SU-DHL-6 (cell line): ENCODE data around the gene MMP7.

Experiments
- H2AFZ ChIP-seq: fragments of 200-600 bp; sonication (generic); 2 replicates; pipeline ENCODE4 v1.6.1; 2014; ENCODE audit warnings: low read depth, mild to moderate bottlenecking, moderate library complexity, mixed read lengths, antibody characterized with exemption, low read length; ENCODE audit not compliant: severe bottlenecking
- H3F3A ChIP-seq: fragments of 200-600 bp; shearing (Covaris generic); 2 replicates; pipeline ENCODE4 v1.6.0; 2016; ENCODE audit warnings: antibody characterized with exemption, mild to moderate bottlenecking; ENCODE audit not compliant: insufficient read depth
- H3K27ac ChIP-seq: fragments of 200-600 bp; sonication (generic); 2 replicates; pipeline ENCODE4 v1.5.1; 2016; ENCODE audit warnings: low read depth, mild to moderate bottlenecking, low read length, moderate library complexity, mixed read lengths
- H3K27me3 ChIP-seq: fragments of 200-600 bp; sonication (generic), shearing (Covaris generic); 2 replicates; pipeline ENCODE4 v1.6.0; 2014; ENCODE audit warnings: mild to moderate bottlenecking, low read length
- H3K36me3 ChIP-seq: fragments of 200-600 bp; sonication (generic); 2 replicates; pipeline ENCODE4 v1.6.1; 2014; ENCODE audit warnings: mild to moderate bottlenecking, low read length, mixed read lengths
- H3K4me2 ChIP-seq: fragments of 300-600, 200-600 bp; shearing (Covaris generic), sonication (generic); 2 replicates; pipeline ENCODE4 v1.6.0; 2014; ENCODE audit warnings: low read length, low read depth, mild to moderate bottlenecking; ENCODE audit not compliant: poor library complexity, severe bottlenecking
- H3K4me3 ChIP-seq: fragments of 200-600 bp; sonication (generic); 2 replicates; pipeline ENCODE4 v1.5.1; 2014; ENCODE audit warnings: antibody characterized with exemption, low read length, mild to moderate bottlenecking, mixed read lengths; ENCODE audit not compliant: insufficient read depth, poor library complexity, severe bottlenecking
- H3K79me2 ChIP-seq: fragments of 200-600 bp; sonication (generic); 2 replicates; pipeline ENCODE4 v1.6.1; 2014; ENCODE audit warnings: mild to moderate bottlenecking, low read length, moderate library complexity; ENCODE audit not compliant: insufficient read depth
- H3K9ac ChIP-seq: fragments of 200-600 bp; sonication (generic); 2 replicates; pipeline ENCODE4 v1.7.0; 2014; ENCODE audit warnings: mild to moderate bottlenecking, low read length
- H3K9me2 ChIP-seq: fragments of 200-600 bp; sonication (generic); replicated peaks from 2 replicates; pipeline ENCODE4 v1.6.1; 2014; ENCODE audit warnings: low read length; ENCODE audit not compliant: insufficient read depth
- H3K9me3 ChIP-seq: fragments of 200-600 bp; sonication (generic); 2 replicates; pipeline ENCODE4 v1.6.1; 2014; ENCODE audit warnings: low read length, mixed read lengths; ENCODE audit not compliant: insufficient read depth
- H4K20me1 ChIP-seq: fragments of 200-600 bp; sonication (generic); 2 replicates; pipeline ENCODE4 v1.6.1; 2014; ENCODE audit warnings: low read depth, mild to moderate bottlenecking, antibody characterized with exemption, low read length, moderate library complexity, mixed read lengths
- CTCF ChIP-seq: fragments of 200-600 bp; sonication (generic); IDR thresholded peaks from one replicate; pipeline ENCODE4 v1.5.1; 2017; ENCODE audit warnings: antibody characterized with exemption, mild to moderate bottlenecking, low read length, moderate library complexity; ENCODE audit not compliant: insufficient read depth, poor library complexity, severe bottlenecking
- EZH2phosphoT487 ChIP-seq: fragments of 200-600 bp; sonication (generic), shearing (Covaris generic); conservative IDR thresholded peaks from 2 replicates; pipeline ENCODE4 v1.6.1; 2018; ENCODE audit warnings: mild to moderate bottlenecking, antibody characterized with exemption, low read length, moderate library complexity, mixed read lengths

MMP7 gene

GRCh38 chr11:102572554-102573220 lies 42.1 kb upstream of the MMP7 start:
- H3K4me3 ChIP-seq = no peak overlapping the region
- no peak overlapping the region for H3K9ac ChIP-seq
- no peaks in the 10 kb centered on the region for H3K9me2 ChIP-seq
- H4K20me1 ChIP-seq = no peaks in the 10 kb centered on the region
- no peaks in the 10 kb centered on the region for H3F3A ChIP-seq
- H3K27me3 ChIP-seq = no peaks in the 10 kb centered on the region
- TF ChIP-seq CTCF (no peak), EZH2phosphoT487 (no peak)
- peaks cover 18% of the 10 kb centered on the region; the same call in 1 of the 2 replicates for H3K9me3 ChIP-seq
- no peaks in the 10 kb centered on the region for H3K79me2 ChIP-seq
- H3K4me2 ChIP-seq = no peak overlapping the region
- no peak overlapping the region for H3K27ac ChIP-seq
- no peaks in the 10 kb centered on the region for H3K36me3 ChIP-seq
- H2AFZ ChIP-seq = no peak overlapping the region

- peaks cover 32% of the 10 kb centered on the region; the same call in 1 of the 2 replicates for H3K9me3 ChIP-seq
- no peak overlapping the region for H3K4me3 ChIP-seq
These were observed 38.3 kb upstream of the MMP7 start for GRCh38 chr11:102568851-102569250.

GRCh38 chr11:102566112-102566511 lies 35.6 kb upstream of the MMP7 start:
- Histone ChIP-seq H3K9me3 (peaks cover 32% of the 10 kb centered on the region; the same call in 1 of the 2 replicates), H3K9ac (no peak overlapping the region), H3K27me3 (no peaks in the 10 kb centered on the region), H3K27ac (no peak overlapping the region), H3K4me2 (no peak overlapping the region), H3K36me3 (no peaks in the 10 kb centered on the region), H2AFZ (peak overlapping the region; percentile 29), H3F3A (peaks cover 17% of the 10 kb centered on the region), H3K4me3 (no peak overlapping the region), H3K9me2 (no peaks in the 10 kb centered on the region), H4K20me1 (no peaks in the 10 kb centered on the region), H3K79me2 (no peaks in the 10 kb centered on the region)
- TF ChIP-seq EZH2phosphoT487 (no peak), CTCF (no peak)

More at GRCh38 chr11:102568851-102569250, 38.3 kb upstream of the MMP7 start:
- Histone ChIP-seq H3F3A (peaks cover 3% of the 10 kb centered on the region), H3K9me2 (no peaks in the 10 kb centered on the region), H3K36me3 (no peaks in the 10 kb centered on the region), H3K27ac (no peak overlapping the region), H2AFZ (no peak overlapping the region), H3K27me3 (no peaks in the 10 kb centered on the region), H3K4me2 (no peak overlapping the region), H3K9ac (no peak overlapping the region), H4K20me1 (no peaks in the 10 kb centered on the region), H3K79me2 (no peaks in the 10 kb centered on the region)
- no peak for TF ChIP-seq CTCF
- TF ChIP-seq EZH2phosphoT487 = no peak
